ENCODE measurements around the gene SIRT4. TPM values are rescaled to one million over a fixed set of nuclear protein-coding genes. Genes with fewer than 3 reads are reported as not detected.
"Not testable (repeated sequence)": the region's sequence is repeated elsewhere in the genome, so short reads cannot be mapped to it uniquely, and the experiment has no call there.

Gene SIRT4
- total RNA-seq, 1 donor from 2014 or later = 3.3 TPM

DNA sequence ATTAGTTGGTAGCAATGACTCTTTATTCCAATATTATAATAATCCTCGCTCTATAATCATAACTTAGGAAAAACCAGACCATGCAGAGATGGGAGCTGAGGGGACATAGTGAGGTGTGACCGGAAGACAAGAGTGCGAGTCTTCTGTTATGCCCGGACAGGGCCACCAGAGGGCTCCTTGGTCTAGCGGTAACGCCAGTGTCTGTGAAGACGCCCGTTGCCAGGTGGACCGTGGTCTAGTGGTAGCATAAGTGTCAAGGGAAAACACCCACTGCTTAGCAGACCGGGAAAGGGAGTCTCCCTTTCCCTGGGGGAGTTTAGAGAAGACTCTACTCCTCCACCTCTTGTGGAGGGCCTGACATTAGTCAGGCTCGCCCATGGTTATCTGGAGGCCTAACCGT is 33.3 kb downstream of the SIRT4 start:
- not testable (repeated sequence) for DNase-seq

DNA sequence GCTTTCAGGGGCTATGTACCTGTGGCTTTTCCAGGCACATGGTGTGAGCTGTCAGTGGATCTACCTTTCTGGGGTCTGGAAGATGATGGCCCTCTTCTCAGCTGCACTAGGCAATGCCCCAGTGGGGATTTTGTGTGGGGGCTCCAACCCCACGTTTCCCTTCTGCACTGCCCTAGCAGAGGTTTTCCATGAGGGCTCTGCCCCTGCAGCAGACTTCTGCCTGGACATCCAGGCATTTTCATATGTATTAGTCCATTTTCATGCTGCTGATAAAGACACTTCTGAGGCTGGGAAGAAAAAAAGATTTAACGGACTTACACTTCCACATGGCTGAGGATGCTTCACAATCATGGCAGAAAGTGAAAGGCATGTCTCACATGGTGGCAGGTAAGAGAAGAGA is 34.3 kb downstream of the SIRT4 start:
- not testable (repeated sequence) for DNase-seq

DNA sequence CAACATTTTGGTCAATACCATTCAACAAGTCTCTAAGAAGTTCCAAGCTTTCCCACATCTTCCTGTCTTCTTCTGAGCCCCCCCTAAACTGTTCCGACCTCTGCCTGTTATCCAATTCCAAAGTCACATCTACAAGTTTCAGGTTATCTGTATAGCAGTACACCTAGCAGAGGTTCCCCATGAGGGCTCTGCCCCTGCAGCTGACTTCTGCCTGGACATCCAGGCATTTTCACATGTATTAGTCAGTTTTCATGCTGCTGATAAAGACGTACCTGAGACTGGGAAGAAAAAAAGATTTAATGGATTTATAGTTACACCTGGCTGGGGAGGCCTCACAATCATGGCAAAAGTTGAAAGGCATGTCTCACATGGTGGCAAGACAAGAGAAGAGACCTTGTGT is 35.6 kb downstream of the SIRT4 start:
- no peak for DNase-seq

DNA sequence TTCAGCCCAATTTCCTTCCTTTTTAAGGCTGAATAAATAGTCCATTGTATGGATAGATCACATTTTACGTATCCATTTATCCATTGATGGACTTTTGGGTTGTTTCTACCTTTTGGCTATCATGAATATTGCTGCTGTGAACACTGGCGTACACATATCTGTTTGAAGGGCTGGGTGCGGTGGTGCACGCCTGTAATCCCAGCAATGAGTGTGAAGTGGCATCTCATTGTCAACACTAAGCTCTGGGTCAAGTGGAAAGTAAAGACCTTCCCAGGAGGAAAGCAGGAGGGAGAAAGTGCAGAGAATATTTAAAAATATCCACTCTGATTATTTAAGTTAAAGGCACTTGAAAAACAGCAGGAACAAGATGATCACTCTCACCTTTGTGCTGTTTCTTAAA is 37.1 kb downstream of the SIRT4 start:
- no peak for DNase-seq

DNA sequence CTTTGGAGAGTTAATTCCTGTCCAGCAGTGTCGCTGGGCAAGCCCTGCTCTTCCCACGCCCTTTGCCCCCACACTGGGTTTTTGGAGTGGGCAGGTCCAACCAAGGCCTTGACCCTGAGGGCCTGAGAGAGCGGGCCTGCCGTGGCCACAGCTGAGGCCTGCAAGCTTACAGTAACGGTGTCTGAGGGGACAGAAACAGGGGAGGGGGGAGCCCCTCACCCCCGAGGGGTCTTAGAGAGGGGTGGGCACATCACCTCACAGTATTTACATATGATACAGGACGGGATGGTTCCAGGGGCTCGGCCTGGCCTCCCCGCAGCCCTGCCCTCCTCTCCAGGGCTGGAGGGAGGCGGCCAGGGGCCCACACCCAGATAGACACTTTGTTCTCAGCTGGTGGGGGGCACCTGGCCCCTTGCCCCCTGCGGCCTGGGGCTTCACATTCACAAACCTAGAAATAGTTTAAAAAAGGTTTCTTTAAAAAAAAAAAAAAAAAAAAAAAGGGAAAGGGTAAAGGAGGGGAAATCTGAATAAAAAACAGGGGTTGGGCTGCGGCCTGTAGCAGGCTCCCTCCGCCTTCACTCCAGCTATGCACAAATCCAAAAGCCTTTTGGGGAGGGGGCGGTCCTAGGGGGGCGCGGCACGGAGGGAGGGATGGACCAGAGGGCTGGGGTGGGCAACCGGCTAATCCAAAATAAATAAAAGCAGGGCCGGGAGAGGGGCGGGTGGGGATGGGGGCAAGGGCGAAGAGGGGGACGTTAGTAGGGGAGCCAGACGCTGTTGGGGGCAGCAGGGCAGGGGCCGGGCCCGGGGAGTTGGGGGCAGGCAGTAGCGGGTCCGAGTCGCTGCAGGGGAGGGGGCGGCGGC is 40.3 kb downstream of the SIRT4 start:
- DNase-seq = no peak

DNA sequence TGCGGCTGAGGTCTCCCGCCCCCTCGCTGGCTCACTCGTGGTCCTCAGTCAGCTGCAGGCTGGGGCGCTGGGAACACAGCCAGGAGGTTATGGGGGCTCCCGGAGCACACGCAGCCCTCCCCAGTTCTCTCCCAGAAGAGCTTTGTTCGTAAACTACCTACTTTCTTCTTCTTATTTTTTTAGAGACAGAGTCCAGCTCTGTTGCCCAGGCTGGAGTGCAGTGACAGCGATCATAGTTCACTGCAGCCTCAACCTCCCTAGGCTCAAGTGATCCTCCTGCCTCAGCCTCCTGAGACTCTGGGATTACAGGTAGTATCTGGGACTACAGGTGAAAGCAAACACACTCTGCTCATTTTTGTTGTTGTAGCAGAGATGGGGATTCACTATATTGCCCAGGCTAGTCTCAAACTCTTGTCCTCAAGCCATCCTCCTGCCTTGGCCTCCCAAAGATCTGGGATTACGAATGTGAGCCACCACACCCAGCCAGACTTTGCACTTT is 41.0 kb downstream of the SIRT4 start:
- DNase-seq = no peak

DNA sequence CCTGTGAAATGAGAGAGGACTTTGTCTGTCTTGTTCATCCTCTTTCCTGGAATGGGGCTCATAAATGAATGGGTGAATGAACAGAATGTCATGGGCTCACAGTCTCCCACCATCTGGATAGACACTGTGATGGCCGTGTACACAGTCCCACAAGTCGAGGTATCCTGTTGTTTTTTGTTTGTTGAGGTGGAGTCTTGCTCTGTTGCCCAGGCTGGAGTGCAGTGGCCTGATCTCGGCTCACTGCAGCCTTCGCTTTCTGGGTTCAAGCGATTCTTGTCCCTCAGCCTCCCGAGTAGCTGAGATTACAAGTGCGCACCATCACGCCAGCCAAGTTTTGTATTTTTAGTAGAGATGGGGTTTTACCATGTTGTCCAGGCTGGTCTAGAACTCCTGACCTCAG is 41.6 kb downstream of the SIRT4 start:
- DNase-seq = no peak

DNA sequence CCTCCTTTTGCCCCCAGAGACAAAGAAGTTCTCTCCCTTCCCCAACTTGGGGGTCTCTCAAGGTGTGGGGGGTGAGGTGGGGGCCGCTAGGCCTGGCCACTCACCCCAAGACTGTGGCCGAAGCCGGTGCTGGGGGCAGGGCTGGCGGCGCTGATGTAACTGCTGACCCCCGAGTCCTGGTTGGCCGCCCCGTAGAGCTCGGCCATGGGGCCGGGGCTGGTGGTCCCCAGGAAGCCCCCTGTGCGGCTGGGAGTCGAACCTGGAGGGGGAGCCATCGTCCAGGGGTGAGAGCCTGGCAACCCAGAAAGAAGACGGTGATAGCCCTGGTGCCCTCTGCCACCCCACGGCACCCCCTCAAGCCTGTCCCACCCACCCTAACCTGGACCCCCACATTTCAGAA is 43.9 kb downstream of the SIRT4 start:
- DNase-seq = no peak

DNA sequence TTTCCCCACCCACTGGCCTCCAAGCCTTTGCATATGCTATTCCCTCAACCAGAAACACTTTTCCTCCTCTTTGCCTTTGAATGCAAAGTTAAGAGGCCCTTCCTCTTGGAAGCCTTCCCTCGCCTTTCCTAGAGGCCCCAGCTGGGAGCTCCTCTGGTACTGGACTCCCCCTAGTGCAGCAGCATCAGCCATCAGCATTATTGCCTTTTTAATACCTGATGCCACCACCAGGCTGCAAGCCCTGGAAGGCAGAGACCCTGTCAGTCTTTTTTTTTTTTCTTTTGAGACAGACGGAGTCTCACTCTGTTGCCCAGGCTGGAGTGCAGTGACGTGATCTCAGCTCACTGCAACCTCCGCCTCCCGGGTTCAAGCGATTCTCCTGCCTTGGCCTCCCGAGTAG is 44.6 kb downstream of the SIRT4 start:
- DNase-seq = no peak

DNA sequence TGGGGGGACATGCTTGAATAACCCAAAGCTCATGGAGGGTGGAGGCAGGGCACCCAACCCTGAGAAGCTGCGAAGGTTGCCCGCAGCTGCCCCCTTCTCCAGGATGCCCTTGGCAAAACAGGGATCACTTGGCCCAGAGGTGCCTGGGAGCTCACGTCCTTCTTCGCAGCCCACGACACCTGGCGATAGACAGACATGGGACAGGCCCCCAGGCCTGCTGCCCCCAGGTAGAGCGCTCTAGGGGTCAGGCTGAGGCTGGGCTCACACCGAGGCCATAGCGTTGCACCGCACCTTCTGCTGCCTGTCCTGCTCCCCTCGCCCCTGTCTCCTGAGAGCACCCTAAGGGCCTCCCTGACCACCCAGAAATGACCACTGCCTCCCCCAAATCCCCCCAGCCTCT is 45.6 kb downstream of the SIRT4 start:
- no peak for DNase-seq

DNA sequence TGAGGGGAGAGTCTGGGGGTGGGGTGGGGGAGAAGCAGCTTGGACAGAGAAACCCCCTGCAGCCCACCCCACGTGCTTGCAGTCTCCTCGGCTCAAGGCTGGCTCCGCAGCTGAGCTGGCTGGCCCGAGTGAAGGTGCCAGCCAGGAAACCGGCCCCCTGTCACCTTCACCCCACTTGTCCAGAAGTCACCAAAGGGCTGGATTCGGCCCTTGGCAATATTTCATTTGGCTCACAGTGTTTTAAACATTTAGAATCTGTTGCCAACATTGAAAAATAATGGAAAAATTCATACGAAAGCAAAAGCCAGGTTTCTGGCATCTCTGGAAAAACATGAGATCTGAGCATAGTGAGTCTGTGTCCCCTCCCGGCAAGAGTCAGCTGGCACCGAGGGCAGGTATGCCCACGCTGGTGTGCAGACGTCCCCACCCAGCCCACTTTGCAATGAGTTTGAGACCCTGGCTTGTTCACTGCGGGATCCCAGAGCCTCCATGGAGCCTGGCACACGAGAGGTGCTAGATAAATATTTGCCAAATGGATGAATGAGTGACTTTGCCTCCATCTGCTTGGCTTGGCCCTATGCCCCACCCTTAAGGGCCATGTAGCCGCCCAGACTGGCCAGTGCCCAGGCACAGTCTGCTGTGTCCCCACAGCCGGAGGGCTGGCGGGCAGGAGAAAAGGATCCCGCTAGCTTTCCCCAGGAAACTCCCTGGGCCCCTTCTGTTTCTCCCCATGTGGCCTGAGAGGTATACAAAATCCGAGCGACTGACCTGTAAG is 48.6 kb downstream of the SIRT4 start:
- DNase-seq = no peak

DNA sequence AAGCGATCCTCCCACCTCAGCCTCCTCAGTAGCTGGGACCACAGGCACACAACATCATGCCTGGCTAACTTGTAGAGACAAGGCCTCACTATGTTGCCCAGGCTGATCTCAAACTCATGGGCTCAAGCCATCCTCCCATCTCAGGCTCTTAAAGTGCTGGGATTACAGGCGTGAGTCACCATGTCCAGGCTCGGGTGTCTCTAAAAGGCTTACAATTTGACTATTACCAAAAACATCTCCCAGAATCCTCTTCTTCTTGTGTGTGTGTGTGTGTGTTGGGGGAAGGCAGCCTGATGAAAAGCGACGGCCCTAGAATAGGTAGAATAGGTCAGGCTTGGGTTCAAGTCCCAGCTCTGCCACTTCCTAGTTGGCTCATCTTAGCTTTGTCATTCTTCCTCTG is 50.0 kb downstream of the SIRT4 start:
- DNase-seq = no peak

DNA sequence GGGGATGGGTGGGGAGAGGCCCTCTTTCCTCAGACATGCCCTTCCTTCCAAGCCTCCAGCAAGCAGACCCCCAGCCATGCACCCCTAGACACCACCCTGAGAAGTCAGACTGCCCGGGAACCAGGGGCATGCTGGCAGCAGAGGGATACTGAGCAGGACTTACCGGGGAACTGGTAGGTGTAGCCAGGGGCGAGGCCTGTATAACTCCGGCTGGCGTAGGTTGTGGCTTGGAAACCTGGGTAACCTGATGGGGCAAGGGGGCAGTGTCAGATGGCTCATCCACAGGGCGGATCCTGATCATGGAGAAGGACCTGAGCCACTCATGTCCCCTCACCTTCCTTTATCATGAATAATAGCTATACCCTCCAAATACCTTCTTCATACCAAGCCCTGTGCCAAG is 51.0 kb downstream of the SIRT4 start:
- DNase-seq = no peak

DNA sequence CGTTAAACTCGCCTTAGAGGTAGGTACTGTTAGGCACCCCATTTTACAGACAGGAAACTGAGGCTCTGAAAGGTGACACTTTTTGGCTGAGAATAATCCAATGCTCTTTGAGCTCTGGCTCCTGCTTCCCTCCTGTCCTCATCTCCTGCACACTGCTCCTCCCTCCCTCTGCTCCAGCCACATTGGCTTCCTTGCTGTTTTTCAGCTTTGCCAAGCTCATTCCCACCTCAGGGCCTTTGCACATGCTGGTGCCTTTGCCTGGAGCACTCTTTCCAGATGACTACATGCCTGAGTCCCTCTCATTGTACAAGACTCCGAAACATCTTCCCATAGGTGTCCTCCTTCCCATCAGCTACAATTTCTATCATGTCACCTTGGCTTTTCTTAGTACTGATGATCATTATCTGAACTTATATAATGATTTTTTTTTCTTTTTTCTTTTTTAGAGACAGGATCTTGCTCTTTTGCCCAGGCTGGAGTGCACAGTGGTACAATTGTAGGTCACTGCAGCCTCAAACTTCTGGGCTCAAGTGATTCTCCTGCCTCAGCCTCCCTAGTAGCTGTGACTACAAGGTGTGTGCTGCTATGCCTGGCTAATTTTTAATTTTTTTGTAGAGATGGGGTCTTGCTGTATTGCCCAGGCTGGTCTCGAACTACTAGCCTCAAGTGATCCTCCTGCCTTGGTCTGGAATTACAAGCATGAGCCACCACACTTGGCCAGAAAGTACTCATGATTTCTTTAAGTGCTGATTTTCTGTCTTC is 51.6 kb downstream of the SIRT4 start:
- no peak for DNase-seq

DNA sequence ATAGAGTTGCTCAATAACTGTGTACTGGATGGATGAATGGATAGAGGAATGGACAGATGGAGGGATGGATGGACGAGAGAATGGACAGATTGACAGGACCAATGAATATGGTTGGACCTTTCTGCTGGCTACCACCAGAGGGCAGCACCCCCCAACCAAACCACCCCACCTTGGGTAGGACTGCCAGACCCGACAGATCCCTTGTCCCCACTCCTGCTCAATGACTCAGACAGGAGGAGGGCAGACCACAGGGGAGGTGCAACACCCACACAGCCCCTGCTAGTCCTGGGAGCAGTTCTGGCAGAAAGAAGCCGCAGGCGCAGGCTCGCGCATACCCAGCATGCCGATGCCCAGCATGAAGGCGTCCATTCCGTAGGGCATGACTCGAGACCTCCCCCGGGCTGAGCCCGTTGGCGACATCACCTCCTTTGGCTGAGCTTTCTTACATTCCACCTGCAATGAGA is 54.5 kb downstream of the SIRT4 start:
- peak; percentile 17 for DNase-seq

DNA sequence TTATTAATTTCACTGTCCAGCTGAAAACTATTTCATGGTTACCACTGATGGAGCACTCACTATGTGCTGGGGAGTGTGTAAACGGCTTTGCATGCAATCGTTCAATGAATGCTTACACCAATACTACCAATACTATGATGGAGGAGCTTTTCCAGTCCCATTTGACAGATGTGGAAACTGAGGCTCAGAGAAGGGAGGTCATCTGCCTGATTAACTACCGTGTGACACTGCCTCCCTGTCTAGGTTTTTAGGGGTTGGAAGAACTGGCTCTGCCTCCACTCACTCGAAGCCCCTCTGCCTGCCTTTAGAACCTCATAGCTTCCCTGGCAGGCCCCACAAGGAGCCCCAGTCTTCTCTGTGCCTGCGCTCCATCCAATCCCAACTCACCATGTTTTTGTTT is 55.0 kb downstream of the SIRT4 start:
- no peak for DNase-seq

DNA sequence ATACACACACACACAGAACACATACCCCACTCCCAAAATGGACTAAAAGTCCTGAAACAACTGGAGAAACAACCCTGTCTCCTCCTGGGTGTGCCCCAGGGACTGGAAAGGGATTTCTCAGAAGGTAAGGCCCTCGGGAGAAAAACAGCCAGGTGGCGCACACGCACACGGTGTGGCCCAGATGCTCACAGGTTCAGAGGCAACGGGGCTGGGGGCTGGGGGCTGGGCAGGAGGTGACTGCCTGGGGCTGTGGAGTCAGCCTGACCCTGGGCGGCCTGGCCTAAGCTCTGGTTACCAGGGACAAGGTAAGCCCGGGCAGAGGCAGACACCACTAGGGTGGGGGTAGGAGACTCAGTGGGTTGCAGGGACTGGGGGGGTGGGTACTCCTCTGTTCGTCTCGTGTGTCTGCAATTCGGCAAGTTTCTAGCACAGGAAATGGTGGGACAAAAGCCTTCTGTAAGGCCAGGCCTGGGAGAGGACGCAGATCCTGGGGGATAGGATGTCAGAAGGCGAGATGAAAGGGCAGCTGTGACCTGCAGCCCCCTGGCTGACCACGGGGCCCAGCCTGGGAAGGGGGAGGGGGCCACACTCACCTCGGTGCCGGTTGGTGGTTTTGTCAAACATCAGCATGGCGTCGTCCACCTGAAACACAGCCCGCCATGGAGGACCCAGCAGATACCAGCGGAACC is 56.4 kb downstream of the SIRT4 start:
- DNase-seq = no peak

DNA sequence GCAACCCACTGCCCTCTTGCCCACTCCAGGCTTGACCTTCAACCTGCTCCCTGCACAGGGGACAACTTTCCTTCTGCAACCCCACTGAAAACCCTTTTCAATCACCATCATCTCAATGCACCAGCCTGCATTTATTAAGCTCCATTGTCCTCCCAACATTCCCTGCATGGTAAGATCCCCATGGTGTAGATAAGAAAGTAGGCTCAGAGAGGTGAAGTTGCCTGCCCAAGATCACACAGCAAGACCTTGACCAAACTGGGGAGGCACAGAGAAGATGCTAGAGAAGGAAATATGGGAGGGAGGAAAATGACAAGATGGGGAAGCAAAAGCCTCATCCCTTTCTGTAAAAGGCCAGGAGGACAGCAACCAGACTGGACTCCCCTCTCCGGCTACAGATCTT is 57.0 kb downstream of the SIRT4 start:
- no peak for DNase-seq

DNA sequence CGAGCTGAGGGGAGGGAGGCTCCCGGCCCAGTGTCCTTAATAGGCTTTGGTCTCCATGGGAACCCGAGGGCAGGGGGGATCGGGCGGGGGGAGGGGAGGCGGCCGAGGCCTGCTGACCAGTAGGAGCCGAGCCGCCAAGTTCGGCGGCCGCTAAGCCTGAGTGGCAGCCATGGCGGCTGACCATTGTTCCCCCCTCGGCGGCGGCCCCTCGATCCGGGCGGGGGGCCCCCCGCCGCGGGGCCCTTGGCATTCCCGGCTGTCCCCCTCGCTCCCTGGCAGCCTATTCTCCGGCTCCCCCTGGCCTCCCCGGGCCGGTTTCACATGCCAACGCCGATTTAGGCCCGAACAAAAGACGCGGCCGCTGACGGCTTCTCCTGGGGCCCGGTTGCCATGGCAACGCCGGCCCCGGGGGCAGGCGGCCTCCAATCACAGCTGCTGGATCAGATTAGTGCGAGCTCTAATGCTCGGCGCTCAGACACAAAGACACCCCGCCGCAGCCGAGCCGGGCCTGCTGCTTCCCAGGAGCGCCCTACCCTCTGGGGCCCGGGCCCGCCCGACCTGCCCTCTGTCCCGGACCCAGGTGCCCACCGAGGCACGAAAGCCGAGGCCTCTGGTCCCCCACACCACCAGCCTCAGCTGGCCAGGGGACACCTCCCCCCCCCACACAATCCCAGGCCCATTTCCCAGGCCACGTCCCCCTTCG is 59.5 kb downstream of the SIRT4 start:
- peak; percentile 57 for DNase-seq
